GM18507 (cell line): ENCODE data around the gene IRF7.

ENCODE experiments used
- DNase-seq: peaks from one replicate; pipeline ENCODE4 v3.0.0; 2011; ENCODE audit warnings: low read depth; ENCODE audit not compliant: insufficient read length; ENCODE audit errors: extremely low spot score
- FAIRE-seq: peaks from 2 replicates; lab custom pipeline; 2011; peaks lifted over from hg19 to GRCh38; lab: Jason Lieb, UNC

Gene IRF7

GRCh38 chr11:571802-572185, 44.0 kb downstream of the IRF7 start:
- FAIRE-seq = no peak

DNA sequence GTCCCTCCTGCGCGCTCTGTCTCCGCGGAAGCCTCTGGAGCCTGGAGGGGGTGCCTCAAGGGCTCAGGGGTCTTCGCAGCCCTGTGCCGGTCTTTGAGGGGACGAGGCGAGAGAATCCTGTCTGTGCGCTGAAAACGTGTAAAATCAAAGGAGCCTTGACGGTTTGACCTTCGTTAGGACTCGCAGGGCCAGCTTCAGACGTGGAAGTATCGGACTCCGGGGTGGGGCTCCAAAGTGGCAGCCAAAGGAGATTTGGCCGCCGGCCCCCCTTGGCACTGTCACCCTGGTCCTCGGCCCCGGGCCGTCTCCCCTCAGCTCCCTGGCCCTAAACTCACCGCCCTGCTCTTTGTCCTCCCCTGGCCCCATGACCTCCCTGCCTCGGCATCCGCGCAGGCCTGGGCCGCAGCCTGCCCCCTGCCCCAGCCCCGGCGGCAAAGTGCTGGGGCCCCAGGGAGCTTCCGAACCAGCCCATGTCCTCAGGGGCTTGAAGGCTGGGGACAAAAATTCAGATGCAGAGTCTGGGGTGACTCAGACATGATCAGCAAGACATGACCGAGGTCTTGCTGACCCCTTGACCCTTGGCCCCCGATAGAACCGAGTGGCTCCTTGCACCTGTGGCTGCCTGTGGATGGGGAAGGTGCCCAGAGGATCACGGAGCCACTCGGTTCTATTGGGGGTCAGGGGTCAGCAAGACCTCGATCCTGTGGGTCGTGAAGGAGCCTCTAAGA, 46.4 kb downstream of the IRF7 start:
- FAIRE-seq (no peak), DNase-seq (no peak)

More at GRCh38 chr11:571802-572185, 44.0 kb downstream of the IRF7 start:
- no peak for DNase-seq

DNA sequence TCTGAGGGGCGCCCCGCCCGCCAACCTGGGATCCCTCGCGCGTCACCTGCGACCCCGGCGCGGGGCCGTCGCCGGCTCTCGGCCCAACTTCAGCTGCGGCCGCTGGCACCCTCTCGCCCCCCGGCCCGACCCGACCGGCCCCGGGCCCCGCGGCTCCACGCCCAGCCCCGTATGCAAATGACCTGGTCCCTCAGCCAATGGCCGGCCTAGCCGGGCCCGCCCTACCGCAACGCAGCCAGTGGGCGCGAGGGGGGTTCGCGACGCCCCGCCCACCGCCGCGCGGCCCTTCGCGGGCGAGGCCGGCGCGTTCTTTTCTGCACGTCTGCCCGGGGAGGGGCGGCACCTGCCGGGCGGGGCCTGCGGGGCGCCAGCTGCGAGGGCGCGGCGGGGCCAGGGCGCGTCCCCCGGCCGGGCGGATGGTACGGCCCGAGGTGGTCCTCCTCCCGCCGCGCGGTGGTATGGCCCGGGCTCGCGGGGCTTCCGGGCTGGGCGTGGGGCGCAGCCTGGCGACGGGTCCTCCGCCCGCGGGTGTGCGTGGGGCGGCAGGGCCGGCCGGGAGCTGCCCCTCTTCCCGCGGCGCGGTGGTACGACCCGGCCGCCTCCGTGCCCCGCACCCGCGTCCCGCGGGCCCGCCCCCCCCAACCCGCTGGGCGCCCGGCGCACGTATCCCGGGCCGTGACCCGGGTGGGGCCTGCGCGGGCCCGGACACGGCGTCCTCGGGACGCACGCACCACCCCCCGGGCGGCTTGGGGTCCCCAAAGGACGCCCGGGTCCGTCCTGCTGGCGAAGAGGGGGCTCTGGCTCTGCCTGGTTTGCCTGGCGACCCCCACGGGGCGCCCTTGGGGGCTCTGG, 47.2 kb downstream of the IRF7 start:
- DNase-seq (peak; percentile 96), FAIRE-seq (peak; percentile 97)

- DNase-seq (no peak), FAIRE-seq (no peak)
Measured at GRCh38 chr11:567629-568292, 48.0 kb downstream of the IRF7 start.

DNA sequence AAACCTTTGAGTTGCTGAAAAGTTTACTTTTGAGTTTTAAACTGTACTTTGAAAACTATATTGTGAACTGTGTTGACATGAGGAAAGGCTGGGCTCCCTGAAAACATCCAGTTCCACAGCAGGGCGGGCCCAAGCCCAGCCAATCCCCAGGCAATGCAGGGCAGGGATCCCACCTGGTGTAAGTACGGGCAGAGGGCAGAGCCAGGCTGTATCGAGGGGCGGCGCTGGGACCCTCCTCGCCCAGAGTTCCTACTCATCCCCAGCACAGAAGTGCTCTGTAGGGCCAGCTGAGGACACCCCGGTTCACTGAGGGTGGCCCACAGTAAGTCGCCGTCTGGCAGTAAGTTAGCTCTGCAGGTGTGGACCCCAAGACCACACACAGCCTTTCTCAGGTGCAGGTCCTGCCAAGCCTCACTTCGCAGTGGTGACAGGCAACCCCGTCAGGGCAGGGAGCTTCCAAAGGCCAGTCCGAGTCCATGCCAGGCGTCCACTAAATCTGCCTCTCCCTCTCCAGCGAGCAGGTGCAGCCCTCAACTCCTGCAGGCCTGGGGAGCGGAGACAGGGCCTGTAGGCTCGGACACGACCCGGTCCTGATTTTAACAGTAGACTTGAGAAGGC, 48.6 kb downstream of the IRF7 start:
- FAIRE-seq = no peak

GRCh38 chr11:565921-566509, 49.7 kb downstream of the IRF7 start:
- no peak for FAIRE-seq
- no peak for DNase-seq

More for the DNA sequence above, 48.6 kb downstream of the IRF7 start:
- no peak for DNase-seq

DNA sequence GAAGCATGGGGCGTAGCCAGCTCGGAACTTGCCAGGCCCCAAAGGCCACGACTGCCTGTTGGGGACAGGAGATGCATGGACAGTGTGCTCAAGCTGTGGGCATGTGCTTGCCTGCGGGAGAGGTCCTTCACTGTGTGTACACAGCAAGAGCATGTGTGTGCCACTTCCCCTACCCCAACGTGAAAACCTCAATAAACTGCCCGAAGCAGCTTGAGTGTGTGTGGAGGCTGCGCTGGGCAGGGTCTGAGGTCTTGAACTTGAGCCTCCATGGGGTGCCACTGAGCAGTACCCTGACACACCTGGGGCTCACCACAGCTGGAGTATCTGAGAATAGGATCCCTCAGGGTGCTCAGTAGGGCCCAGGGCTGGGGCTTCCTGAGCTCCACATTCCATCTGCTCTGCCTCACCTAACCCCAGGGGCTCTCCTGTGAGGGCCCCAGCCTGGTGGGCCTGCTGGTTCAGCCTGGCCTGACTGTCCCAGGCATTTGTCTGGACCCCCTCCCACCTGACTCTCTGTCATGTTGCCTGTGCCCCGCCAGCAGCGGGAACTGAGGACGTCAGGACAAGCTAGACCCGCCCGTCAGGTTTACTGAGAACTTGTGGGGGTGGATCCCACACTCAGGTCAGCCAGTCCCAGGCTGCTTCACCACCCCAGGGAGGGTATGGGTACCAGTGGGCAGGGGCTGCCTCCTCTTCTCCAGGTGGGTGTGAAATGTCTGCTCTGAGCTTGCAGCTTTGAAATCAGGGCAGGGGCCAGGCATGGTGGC, 51.8 kb downstream of the IRF7 start:
- DNase-seq = no peak
- FAIRE-seq = no peak

- FAIRE-seq = no peak
- DNase-seq = no peak
Measured at GRCh38 chr11:563066-563811, 52.5 kb downstream of the IRF7 start.
